Thyroid gland (tissue), 4 donors: Measurements from ENCODE around the gene CCR5AS.

ENCODE experiments used
- CTCF ChIP-seq, 6 experiments: fragments of 200-600 bp in 3 of 6; fragments of 450-650 bp in 3 of 6; sonication (generic) in 3 of 6; IDR thresholded peaks; one replicate each; pipeline ENCODE4 v1.5.1; 2016 to 2019; ENCODE audit warnings: antibody characterized with exemption in 6 of 6, mild to moderate bottlenecking in 2 of 6, inconsistent platforms in 1 of 6, moderate library complexity in 1 of 6
- POLR2A ChIP-seq, 2 donors: fragments of 450-650 bp; IDR thresholded peaks; one replicate each; pipeline ENCODE4 v1.6.1; 2017; ENCODE audit warnings: antibody characterized with exemption in 2 of 2, mild to moderate bottlenecking in 2 of 2, moderate library complexity in 1 of 2

DNA sequence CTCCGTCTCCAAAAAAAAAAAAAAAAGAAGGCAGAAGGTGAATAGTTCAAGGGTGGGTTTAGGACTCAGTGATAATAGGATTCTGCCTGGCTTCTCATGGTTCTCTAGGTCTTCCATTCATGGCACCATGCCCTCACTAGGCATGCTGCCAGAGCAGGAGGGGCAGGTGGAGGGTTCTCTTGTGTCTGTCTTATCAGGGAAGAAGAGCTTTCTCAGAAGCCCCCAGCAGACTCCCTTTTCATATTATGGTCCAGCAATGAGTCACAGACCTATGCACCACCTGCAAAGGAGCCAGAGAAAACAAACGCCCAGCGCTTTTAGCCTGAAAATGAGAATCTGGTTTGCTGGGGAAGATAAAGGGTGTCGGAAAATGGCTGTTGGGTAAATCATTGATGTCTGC is 50.0 kb downstream of the CCR5AS start:
- TF ChIP-seq POLR2A (IDR thresholded peaks at IDR 0.05) (no peak), CTCF (IDR thresholded peaks at IDR 0.05) (no peak)
